MCF 10A (cell line): ENCODE measurements around the gene DIP2C. TPM values are rescaled to one million over a fixed set of nuclear protein-coding genes. Genes with fewer than 3 reads are reported as not detected.

Source experiments
- BruUV-seq: library from RNA; stranded (reverse); fragments of 400-500 nt; replicated peaks from 2 replicates; lab custom pipeline; 2021; lab: Mats Ljungman, UMichigan
- CTCF ChIA-PET: fragments of 300-600 bp; sonication (Branson Sonifier 250); formaldehyde crosslinking; extraction: SDS; loops from one replicate; lab custom pipeline; 2021; ENCODE audit warnings: antibody characterized with exemption, inconsistent platforms; lab: Yijun Ruan, JAX
- POLR2A ChIA-PET: fragments of 300-600, 350-650 bp; sonication (Branson Sonifier 250); formaldehyde crosslinking; extraction: SDS; loops from one replicate; lab custom pipeline; 2020; ENCODE audit warnings: antibody characterized with exemption, inconsistent platforms; lab: Yijun Ruan, JAX
- DNase-seq: peaks from one replicate; pipeline ENCODE4 v3.0.0-alpha.2; 2018; ENCODE audit not compliant: unreplicated experiment
- H3K27ac Mint-ChIP-seq: one replicate; pipeline ENCODE4 v1.8.0; 2022; ENCODE audit warnings: mild to moderate bottlenecking, low read depth, mixed read lengths; ENCODE audit not compliant: unreplicated experiment
- H3K27me3 Mint-ChIP-seq: one replicate; pipeline ENCODE4 v1.8.0; 2022; ENCODE audit warnings: mixed read lengths; ENCODE audit not compliant: insufficient read depth, unreplicated experiment
- H3K36me3 Mint-ChIP-seq: one replicate; pipeline ENCODE4 v1.8.0; 2022; ENCODE audit warnings: mild to moderate bottlenecking, moderate library complexity, mixed read lengths; ENCODE audit not compliant: insufficient read depth, unreplicated experiment
- H3K4me1 Mint-ChIP-seq: one replicate; pipeline ENCODE4 v1.8.0; 2022; ENCODE audit warnings: mixed read lengths; ENCODE audit not compliant: insufficient read depth, unreplicated experiment
- H3K4me3 Mint-ChIP-seq: one replicate; pipeline ENCODE4 v1.8.0; 2022; ENCODE audit warnings: mild to moderate bottlenecking, moderate library complexity, mixed read lengths; ENCODE audit not compliant: unreplicated experiment
- H3K9me3 Mint-ChIP-seq: one replicate; pipeline ENCODE4 v1.8.0; 2022; ENCODE audit warnings: mixed read lengths; ENCODE audit not compliant: unreplicated experiment
- intact Hi-C: fragments of 100-400 bp; cut with micrococcal nuclease; formaldehyde crosslinking; loops from 2 replicates; pipeline ENCODE4 v1.14.1; 2022
- total RNA-seq: library from RNA; stranded (reverse); gene quantifications from 2 replicates; pipeline ENCODE4 v1.2.3, GENCODE V29; 2022
- TF ChIP-seq, protein P1 (sequence below): fragments of 200-600 bp; IDR thresholded peaks from one replicate; pipeline ENCODE4 v1.8.0; 2022; ENCODE audit warnings: antibody characterized with exemption, mild to moderate bottlenecking; ENCODE audit not compliant: unreplicated experiment

DIP2C gene
- total RNA-seq, 1 experiment from 2014 or later, result 0.37 TPM

GRCh38 chr10:558364-558763, 131.1 kb downstream of the DIP2C start:
- DNase-seq, result no peak
- Mint-ChIP-seq H3K9me3 (peaks cover under 1% of the 10 kb centered on the region), H3K4me1 (no peaks in the 10 kb centered on the region), H3K27ac (no peak overlapping the region), H3K4me3 (no peak overlapping the region), H3K27me3 (peaks cover 31% of the 10 kb centered on the region), H3K36me3 (no peaks in the 10 kb centered on the region)
- ChIA-PET CTCF (no interaction called here), POLR2A (no interaction called here)
- TF ChIP-seq, protein P1, sequence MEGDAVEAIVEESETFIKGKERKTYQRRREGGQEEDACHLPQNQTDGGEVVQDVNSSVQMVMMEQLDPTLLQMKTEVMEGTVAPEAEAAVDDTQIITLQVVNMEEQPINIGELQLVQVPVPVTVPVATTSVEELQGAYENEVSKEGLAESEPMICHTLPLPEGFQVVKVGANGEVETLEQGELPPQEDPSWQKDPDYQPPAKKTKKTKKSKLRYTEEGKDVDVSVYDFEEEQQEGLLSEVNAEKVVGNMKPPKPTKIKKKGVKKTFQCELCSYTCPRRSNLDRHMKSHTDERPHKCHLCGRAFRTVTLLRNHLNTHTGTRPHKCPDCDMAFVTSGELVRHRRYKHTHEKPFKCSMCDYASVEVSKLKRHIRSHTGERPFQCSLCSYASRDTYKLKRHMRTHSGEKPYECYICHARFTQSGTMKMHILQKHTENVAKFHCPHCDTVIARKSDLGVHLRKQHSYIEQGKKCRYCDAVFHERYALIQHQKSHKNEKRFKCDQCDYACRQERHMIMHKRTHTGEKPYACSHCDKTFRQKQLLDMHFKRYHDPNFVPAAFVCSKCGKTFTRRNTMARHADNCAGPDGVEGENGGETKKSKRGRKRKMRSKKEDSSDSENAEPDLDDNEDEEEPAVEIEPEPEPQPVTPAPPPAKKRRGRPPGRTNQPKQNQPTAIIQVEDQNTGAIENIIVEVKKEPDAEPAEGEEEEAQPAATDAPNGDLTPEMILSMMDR, result no peak
- no TSS peak for BruUV-seq
- intact Hi-C loops, result no loop called here

GRCh38 chr10:557792-558328, 131.6 kb downstream of the DIP2C start:
- POLR2A ChIA-PET, result no interaction called here
- BruUV-seq, result no TSS peak
- intact Hi-C loops, result no loop called here
- H3K27ac Mint-ChIP-seq, result no peak overlapping the region
- H3K4me1 Mint-ChIP-seq, result no peaks in the 10 kb centered on the region
- no peaks in the 10 kb centered on the region for H3K9me3 Mint-ChIP-seq
- no peak for DNase-seq
- no peak overlapping the region for H3K4me3 Mint-ChIP-seq
- H3K27me3 Mint-ChIP-seq, result peaks cover 36% of the 10 kb centered on the region
- CTCF ChIA-PET, result no interaction called here
- TF ChIP-seq, protein P1, result no peak
- no peaks in the 10 kb centered on the region for H3K36me3 Mint-ChIP-seq

DNA sequence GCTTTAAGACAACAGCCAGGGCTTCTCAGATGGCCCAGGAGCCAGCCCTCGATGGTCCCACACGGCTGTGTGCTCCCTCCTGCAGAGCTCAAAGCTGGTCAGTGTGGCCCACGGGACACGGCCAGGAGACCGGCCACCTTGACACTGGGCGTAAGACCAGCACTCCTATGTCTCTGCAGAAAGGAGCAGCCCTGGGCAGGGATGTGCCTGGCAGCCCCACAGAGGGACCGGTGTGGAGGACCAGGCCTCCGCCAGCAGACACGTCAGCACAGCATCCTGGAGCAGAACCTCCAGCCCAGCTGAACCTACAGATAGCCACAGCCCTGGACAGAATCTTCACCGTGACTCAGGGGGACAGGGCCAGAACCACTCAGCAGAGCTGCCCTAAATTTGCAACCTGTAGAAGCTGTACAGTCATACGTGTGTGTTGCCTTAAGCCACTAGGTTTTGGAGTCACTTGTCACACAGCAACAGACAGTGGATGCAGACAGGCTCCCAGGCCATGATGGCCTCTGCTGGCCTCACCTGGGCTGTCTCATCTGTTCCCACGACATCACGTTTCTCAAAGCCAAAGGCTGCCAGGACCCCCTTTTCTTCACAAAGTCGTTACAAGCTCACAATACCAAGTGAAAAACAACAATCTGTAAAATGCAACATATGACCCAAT, 132.4 kb downstream of the DIP2C start:
- Mint-ChIP-seq H3K27ac (no peak overlapping the region), H3K27me3 (peaks cover 37% of the 10 kb centered on the region), H3K9me3 (no peaks in the 10 kb centered on the region), H3K36me3 (no peaks in the 10 kb centered on the region), H3K4me1 (no peaks in the 10 kb centered on the region), H3K4me3 (no peak overlapping the region)
- POLR2A ChIA-PET, result interaction anchor here (0.5 kb wide), 1 partner anchor 20 kb away, joined by 3 read pairs; no protein-coding TSS in a partner anchor
- no TSS peak for BruUV-seq
- intact Hi-C loops, result no loop called here
- no peak for DNase-seq
- TF ChIP-seq, protein P1, result no peak
- CTCF ChIA-PET, result no interaction called here

DNA sequence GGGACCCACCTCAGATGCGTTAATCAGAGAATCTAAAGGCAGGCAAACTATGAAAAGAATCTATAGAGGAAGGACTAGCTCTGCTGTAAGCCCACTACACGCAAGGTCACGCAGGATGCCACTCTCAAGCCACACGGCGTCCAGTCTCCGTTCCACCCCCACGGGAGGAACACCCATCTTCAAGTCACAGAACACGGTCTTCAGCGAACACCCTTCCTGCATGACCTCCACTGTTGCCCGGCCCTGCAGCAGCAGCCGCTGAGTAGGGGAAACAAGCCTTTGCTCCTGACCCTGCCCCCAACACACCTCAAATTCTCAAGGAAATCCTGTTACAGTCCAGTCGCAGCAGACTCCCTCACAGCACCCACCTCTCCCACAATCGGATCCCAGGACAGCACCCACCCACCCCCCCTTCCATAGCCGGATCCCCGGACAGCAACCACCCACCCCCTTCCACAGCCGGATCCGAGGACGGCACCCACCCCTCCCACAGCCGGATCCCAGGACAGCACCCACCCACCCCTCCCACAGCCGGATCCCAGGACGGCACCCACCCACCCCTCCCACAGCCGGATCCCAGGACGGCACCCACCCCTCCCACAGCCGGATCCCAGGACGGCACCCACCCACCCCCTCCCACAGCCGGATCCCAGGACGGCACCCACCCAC, 133.7 kb downstream of the DIP2C start:
- no peak for DNase-seq
- ChIA-PET CTCF (no interaction called here), POLR2A (no interaction called here)
- TF ChIP-seq, protein P1, result no peak
- H3K27me3 Mint-ChIP-seq, result peaks cover 37% of the 10 kb centered on the region
- no peaks in the 10 kb centered on the region for H3K9me3 Mint-ChIP-seq
- intact Hi-C loops, result no loop called here
- no peak overlapping the region for H3K27ac Mint-ChIP-seq
- BruUV-seq, result no TSS peak
- no peaks in the 10 kb centered on the region for H3K4me1 Mint-ChIP-seq
- H3K36me3 Mint-ChIP-seq, result no peaks in the 10 kb centered on the region
- no peak overlapping the region for H3K4me3 Mint-ChIP-seq
